NB4 (cell line): ENCODE measurements around the gene DIDO1.
"Not testable (repeated sequence)": the region's sequence is repeated elsewhere in the genome, so short reads cannot be mapped to it uniquely, and the experiment has no call there.

ENCODE experiments used
- DNase-seq: peaks from one replicate; pipeline ENCODE4 v3.0.0; 2010; ENCODE audit warnings: low read depth
- H3K4me3 ChIP-seq: one replicate; pipeline ENCODE4 v1.5.1; 2011; ENCODE audit warnings: mild to moderate bottlenecking, low read depth, low read length, moderate library complexity
- MAX ChIP-seq: IDR thresholded peaks from 2 replicates; pipeline ENCODE4 v1.6.1; 2011; ENCODE audit warnings: low read depth, low read length
- MYC ChIP-seq: IDR thresholded peaks from 2 replicates; pipeline ENCODE4 v1.6.1; 2011; ENCODE audit warnings: low read depth, low read length
- POLR2A ChIP-seq: IDR thresholded peaks from 2 replicates; pipeline ENCODE4 v1.6.1; 2011; ENCODE audit warnings: mild to moderate bottlenecking; ENCODE audit not compliant: insufficient read length; ENCODE audit errors: extremely low read depth
- TF ChIP-seq, protein P1 (sequence below): IDR thresholded peaks from one replicate; pipeline ENCODE4 v1.5.1; 2012; ENCODE audit warnings: low read depth, low read length

The DIDO1 gene

GRCh38 chr20:62859721-62860120 is 66.6 kb downstream of the DIDO1 start:
- DNase-seq = no peak
- peak overlapping the region; percentile 67 for H3K4me3 ChIP-seq
- TF ChIP-seq MYC (no peak), MAX (no peak), POLR2A (no peak)
- TF ChIP-seq, protein P1, sequence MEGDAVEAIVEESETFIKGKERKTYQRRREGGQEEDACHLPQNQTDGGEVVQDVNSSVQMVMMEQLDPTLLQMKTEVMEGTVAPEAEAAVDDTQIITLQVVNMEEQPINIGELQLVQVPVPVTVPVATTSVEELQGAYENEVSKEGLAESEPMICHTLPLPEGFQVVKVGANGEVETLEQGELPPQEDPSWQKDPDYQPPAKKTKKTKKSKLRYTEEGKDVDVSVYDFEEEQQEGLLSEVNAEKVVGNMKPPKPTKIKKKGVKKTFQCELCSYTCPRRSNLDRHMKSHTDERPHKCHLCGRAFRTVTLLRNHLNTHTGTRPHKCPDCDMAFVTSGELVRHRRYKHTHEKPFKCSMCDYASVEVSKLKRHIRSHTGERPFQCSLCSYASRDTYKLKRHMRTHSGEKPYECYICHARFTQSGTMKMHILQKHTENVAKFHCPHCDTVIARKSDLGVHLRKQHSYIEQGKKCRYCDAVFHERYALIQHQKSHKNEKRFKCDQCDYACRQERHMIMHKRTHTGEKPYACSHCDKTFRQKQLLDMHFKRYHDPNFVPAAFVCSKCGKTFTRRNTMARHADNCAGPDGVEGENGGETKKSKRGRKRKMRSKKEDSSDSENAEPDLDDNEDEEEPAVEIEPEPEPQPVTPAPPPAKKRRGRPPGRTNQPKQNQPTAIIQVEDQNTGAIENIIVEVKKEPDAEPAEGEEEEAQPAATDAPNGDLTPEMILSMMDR = no peak

- no peak for DNase-seq
- no peak overlapping the region for H3K4me3 ChIP-seq
- no peak for TF ChIP-seq MYC
- TF ChIP-seq, protein P1 = no peak
- no peak for TF ChIP-seq MAX
- no peak for TF ChIP-seq POLR2A
Measured at GRCh38 chr20:62858058-62858830, 68.1 kb downstream of the DIDO1 start.

GRCh38 chr20:62856931-62857619 is 69.2 kb downstream of the DIDO1 start:
- no peak for DNase-seq
- no peak for TF ChIP-seq MAX
- TF ChIP-seq, protein P1 = no peak
- no peak for TF ChIP-seq POLR2A
- no peak for TF ChIP-seq MYC
- H3K4me3 ChIP-seq = no peak overlapping the region

DNA sequence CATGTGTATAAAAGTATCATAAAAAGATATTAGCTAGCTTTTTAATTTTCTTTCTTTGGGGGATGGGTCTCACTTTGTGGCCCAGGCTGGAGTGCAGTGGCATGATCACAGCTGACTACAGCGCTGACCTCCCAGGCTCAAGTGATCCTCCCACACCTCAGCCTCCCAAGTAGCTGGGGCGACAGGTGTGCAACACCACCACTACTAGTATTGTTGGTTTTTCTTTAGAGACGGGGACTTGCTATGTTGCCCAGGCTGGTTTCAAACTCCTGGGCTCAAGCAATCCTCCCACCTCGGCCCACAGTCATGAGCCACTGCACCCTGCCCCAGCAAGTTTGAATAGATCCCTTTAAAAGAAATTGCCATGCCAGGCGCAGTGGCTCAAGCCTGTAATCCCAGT is 71.2 kb downstream of the DIDO1 start:
- TF ChIP-seq, protein P1 = no peak
- TF ChIP-seq MYC (no peak), MAX (no peak), POLR2A (no peak)
- no peak overlapping the region for H3K4me3 ChIP-seq
- no peak for DNase-seq

DNA sequence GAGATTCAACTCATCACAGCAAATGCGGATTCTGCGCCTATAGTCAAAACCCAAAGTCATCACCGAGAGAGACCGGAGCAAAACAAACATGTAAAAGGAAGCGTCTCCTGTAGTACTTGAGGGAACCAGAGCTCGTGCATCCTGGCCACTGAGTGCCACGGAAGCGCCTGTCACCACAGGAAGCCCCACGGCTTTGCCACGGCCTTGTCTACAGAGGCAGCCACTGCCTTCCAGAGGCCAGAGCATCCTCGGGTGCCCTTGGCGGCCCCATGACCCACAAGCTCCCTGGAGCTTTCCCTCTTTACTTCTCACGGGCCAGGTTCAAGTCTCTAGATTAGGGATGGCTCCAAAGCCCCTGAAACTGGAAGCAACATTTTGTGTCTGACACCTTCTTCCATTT is 72.2 kb downstream of the DIDO1 start:
- H3K4me3 ChIP-seq = no peak overlapping the region
- TF ChIP-seq MAX (no peak), POLR2A (no peak), MYC (no peak)
- TF ChIP-seq, protein P1 = no peak
- DNase-seq = no peak

- not testable (repeated sequence) for DNase-seq, H3K4me3 ChIP-seq
Measured at GRCh38 chr20:62853304-62853703, 73.0 kb downstream of the DIDO1 start.
